OCI-LY7 (cell line): ENCODE results near the gene ZBTB20. TPM values are rescaled to one million over a fixed set of nuclear protein-coding genes. Genes with fewer than 3 reads are reported as not detected.

Experiments used
- BruUV-seq: library from RNA; stranded (reverse); fragments of 400-500 nt; replicated peaks from 2 replicates; lab custom pipeline; 2021; lab: Mats Ljungman, UMichigan
- CTCF ChIA-PET: fragments of 300-600 bp; sonication (Branson Sonifier 250); formaldehyde crosslinking; loops from one replicate; lab custom pipeline; 2022; ENCODE audit warnings: antibody characterized with exemption; ENCODE audit not compliant: unreplicated experiment; lab: Charles Lee
- POLR2A ChIA-PET: fragments of 300-600 bp; sonication (Branson Sonifier 250); formaldehyde crosslinking; loops from one replicate; lab custom pipeline; 2022; ENCODE audit warnings: antibody characterized with exemption; lab: Charles Lee
- DNase-seq: peaks from one replicate; pipeline ENCODE4 v3.0.0-alpha.2; 2015; ENCODE audit warnings: low spot score
- H2AFZ ChIP-seq: fragments of 200-600 bp; sonication (generic), shearing (Covaris generic); 2 replicates; pipeline ENCODE4 v1.6.1; 2014; ENCODE audit warnings: mild to moderate bottlenecking, antibody characterized with exemption, low read length, moderate library complexity
- H3K27ac ChIP-seq: fragments of 200-600 bp; sonication (generic); 2 replicates; pipeline ENCODE4 v1.5.1; 2014; ENCODE audit warnings: mixed run types, low read depth, mild to moderate bottlenecking, moderate library complexity, low read length, inconsistent platforms; ENCODE audit not compliant: poor library complexity, severe bottlenecking
- H3K36me3 ChIP-seq: fragments of 200-600 bp; sonication (generic); 2 replicates; pipeline ENCODE4 v1.6.1; 2014; ENCODE audit warnings: mild to moderate bottlenecking, antibody characterized with exemption, low read length, moderate library complexity, mixed read lengths; ENCODE audit not compliant: insufficient read depth
- H3K4me1 ChIP-seq: fragments of 200-600 bp; sonication (generic); 2 replicates; pipeline ENCODE4 v1.5.1; 2014; ENCODE audit warnings: mild to moderate bottlenecking, low read length; ENCODE audit not compliant: insufficient read depth, poor library complexity, severe bottlenecking
- H3K4me2 ChIP-seq: fragments of 200-600 bp; sonication (generic); 2 replicates; pipeline ENCODE4 v1.6.1; 2014; ENCODE audit warnings: mild to moderate bottlenecking, low read length
- H3K4me3 ChIP-seq: fragments of 200-600 bp; sonication (generic); 2 replicates; pipeline ENCODE4 v1.5.1; 2014; ENCODE audit warnings: mild to moderate bottlenecking, low read depth, low read length; ENCODE audit not compliant: poor library complexity, severe bottlenecking
- H3K79me2 ChIP-seq: fragments of 200-600 bp; sonication (generic); 2 replicates; pipeline ENCODE4 v1.6.1; 2016; ENCODE audit warnings: low read depth, mild to moderate bottlenecking, low read length, moderate library complexity, mixed read lengths; ENCODE audit not compliant: insufficient read depth
- H3K9me2 ChIP-seq: fragments of 200-600 bp; sonication (generic); 2 replicates; pipeline ENCODE4 v1.6.1; 2016; ENCODE audit warnings: mild to moderate bottlenecking, low read length, mixed read lengths; ENCODE audit not compliant: insufficient read depth
- H3K9me3 ChIP-seq: fragments of 200-600 bp; sonication (generic); 2 replicates; pipeline ENCODE4 v1.6.1; 2014; ENCODE audit warnings: mild to moderate bottlenecking, mixed run types, low read length, mixed read lengths
- H4K20me1 ChIP-seq: fragments of 200-600 bp; sonication (generic); 2 replicates; pipeline ENCODE4 v1.6.1; 2014; ENCODE audit warnings: mild to moderate bottlenecking, antibody characterized with exemption, low read length, moderate library complexity, mixed read lengths; ENCODE audit not compliant: insufficient read depth
- CTCF ChIP-seq: fragments of 200-600 bp; sonication (generic); conservative IDR thresholded peaks from 2 replicates; pipeline ENCODE4 v1.5.1; 2014; ENCODE audit warnings: mild to moderate bottlenecking, antibody characterized with exemption, low read length, moderate library complexity, mixed read lengths
- EZH2phosphoT487 ChIP-seq: fragments of 200-600 bp; sonication (generic); IDR thresholded peaks from 2 replicates; pipeline ENCODE4 v1.6.1; 2018; ENCODE audit warnings: low read depth, borderline replicate concordance, mild to moderate bottlenecking, mixed run types, antibody characterized with exemption, low read length, moderate library complexity, mixed read lengths
- intact Hi-C: fragments of 100-400 bp; cut with micrococcal nuclease; formaldehyde crosslinking; loops from one replicate; pipeline ENCODE4 v1.10.0; 2022; ENCODE audit not compliant: unreplicated experiment
- total RNA-seq, 2 experiments: library from RNA; depleted of rRNA in 1 of 2; stranded (reverse); fragments of >200 nt in 1 of 2; shearing (Covaris generic) in 1 of 2; gene quantifications; 2 replicates each; pipeline ENCODE4 v1.2.3, GENCODE V29; 2014 to 2022

ZBTB20 gene
- total RNA-seq, 2 experiments from 2014 or later: 5.5 to 11.8 TPM

- CTCF ChIA-PET: no interaction called here
- no peak for DNase-seq
- POLR2A ChIA-PET: interaction anchor here (0.6 kb wide), 1 partner anchor 89 kb away, joined by 3 read pairs; no protein-coding TSS in a partner anchor
- no peak overlapping the region for H3K27ac ChIP-seq
- no peaks in the 10 kb centered on the region for H3K9me2 ChIP-seq
- H2AFZ ChIP-seq: no peak overlapping the region
- no peaks in the 10 kb centered on the region for H3K36me3 ChIP-seq
- no peaks in the 10 kb centered on the region for H3K79me2 ChIP-seq
- no peaks in the 10 kb centered on the region for H3K9me3 ChIP-seq
- no peak overlapping the region for H3K4me3 ChIP-seq
- intact Hi-C loops: no loop called here
- H3K4me2 ChIP-seq: no peak overlapping the region
- no peaks in the 10 kb centered on the region for H4K20me1 ChIP-seq
- TF ChIP-seq EZH2phosphoT487: no peak
- no peaks in the 10 kb centered on the region for H3K4me1 ChIP-seq
- BruUV-seq: no TSS peak
Measured at GRCh38 chr3:114672692-114673447, 474.2 kb downstream of the ZBTB20 start.

GRCh38 chr3:114671741-114672510 is 475.2 kb downstream of the ZBTB20 start:
- H4K20me1 ChIP-seq: no peaks in the 10 kb centered on the region
- H3K9me2 ChIP-seq: no peaks in the 10 kb centered on the region
- no peaks in the 10 kb centered on the region for H3K9me3 ChIP-seq
- no peak overlapping the region for H3K4me3 ChIP-seq
- no TSS peak for BruUV-seq
- no peaks in the 10 kb centered on the region for H3K79me2 ChIP-seq
- H3K36me3 ChIP-seq: no peaks in the 10 kb centered on the region
- ChIA-PET POLR2A (no interaction called here), CTCF (no interaction called here)
- TF ChIP-seq CTCF (no peak), EZH2phosphoT487 (no peak)
- H3K4me2 ChIP-seq: no peak overlapping the region
- intact Hi-C loops: no loop called here
- H3K27ac ChIP-seq: no peak overlapping the region
- no peak overlapping the region for H2AFZ ChIP-seq
- DNase-seq: no peak
- no peaks in the 10 kb centered on the region for H3K4me1 ChIP-seq

GRCh38 chr3:114669614-114670013 is 477.5 kb downstream of the ZBTB20 start:
- Histone ChIP-seq H3K36me3 (no peaks in the 10 kb centered on the region), H3K4me2 (no peak overlapping the region), H4K20me1 (no peaks in the 10 kb centered on the region), H3K9me3 (no peaks in the 10 kb centered on the region), H3K27ac (no peak overlapping the region), H3K4me1 (no peaks in the 10 kb centered on the region), H3K4me3 (no peak overlapping the region), H3K9me2 (no peaks in the 10 kb centered on the region), H2AFZ (no peak overlapping the region), H3K79me2 (no peaks in the 10 kb centered on the region)
- intact Hi-C loops: no loop called here
- DNase-seq: no peak
- no peak for TF ChIP-seq EZH2phosphoT487
- TF ChIP-seq CTCF: no peak
- ChIA-PET POLR2A (interaction anchor here (0.6 to 1.9 kb wide), 4 partner anchors 11 to 1179 kb away, joined by 3 to 4 read pairs (median 4); no protein-coding TSS in a partner anchor), CTCF (no interaction called here)
- no TSS peak for BruUV-seq
